ENCODE results near the gene EDEM1. TPM values are rescaled to one million over a fixed set of nuclear protein-coding genes. Genes with fewer than 3 reads are reported as not detected.

EDEM1 gene
- total and polyA plus RNA-seq, 3 donors from 2014 or later = 28.6 to 33.5 (median 30.3) TPM

GRCh38 chr3:5217824-5218595 is 30.5 kb downstream of the EDEM1 start:
- no peak overlapping the region for H3K4me3 ChIP-seq
- H3K36me3 ChIP-seq (ENCODE audit: low read depth, missing control alignments) = no peaks in the 10 kb centered on the region
- intact Hi-C loops (cut with DNase I; ENCODE audit: low total_unique reads) = no loop called here
- TF ChIP-seq CTCF (IDR thresholded peaks at IDR 0.05) (no peak), POLR2A (IDR thresholded peaks at IDR 0.05) (no peak)
- 75 to 76% methylated on average over 9 of the region's 9 CpGs for WGBS, 2 donors
- H3K27ac ChIP-seq = no peak overlapping the region
- no peaks in the 10 kb centered on the region for H3K9me3 ChIP-seq
- peak; percentile 21 for DNase-seq
- no peaks in the 10 kb centered on the region for H3K27me3 ChIP-seq
- no peaks in the 10 kb centered on the region for H3K4me1 ChIP-seq

- WGBS, 2 donors = 79% methylated on average over 5 of the region's 5 CpGs
- H3K4me1 ChIP-seq = no peaks in the 10 kb centered on the region
- no peaks in the 10 kb centered on the region for H3K27me3 ChIP-seq
- no peak overlapping the region for H3K4me3 ChIP-seq
- no peaks in the 10 kb centered on the region for H3K36me3 ChIP-seq (ENCODE audit: low read depth, missing control alignments)
- intact Hi-C loops (cut with DNase I; ENCODE audit: low total_unique reads) = no loop called here
- no peaks in the 10 kb centered on the region for H3K9me3 ChIP-seq
- no peak for DNase-seq
- H3K27ac ChIP-seq = no peak overlapping the region
- TF ChIP-seq CTCF (IDR thresholded peaks at IDR 0.05) (no peak), POLR2A (IDR thresholded peaks at IDR 0.05) (no peak)
Observed at GRCh38 chr3:5218815-5219214, 31.3 kb downstream of the EDEM1 start.

- H3K9me3 ChIP-seq = no peaks in the 10 kb centered on the region
- no peaks in the 10 kb centered on the region for H3K27me3 ChIP-seq
- intact Hi-C loops (cut with DNase I; ENCODE audit: low total_unique reads) = no loop called here
- no peaks in the 10 kb centered on the region for H3K36me3 ChIP-seq (ENCODE audit: low read depth, missing control alignments)
- DNase-seq = no peak
- H3K4me3 ChIP-seq = no peak overlapping the region
- no peaks in the 10 kb centered on the region for H3K4me1 ChIP-seq
- 84 to 90% methylated on average over 4 of the region's 4 CpGs for WGBS, 2 donors
- TF ChIP-seq CTCF (IDR thresholded peaks at IDR 0.05) (no peak), POLR2A (IDR thresholded peaks at IDR 0.05) (no peak)
- no peak overlapping the region for H3K27ac ChIP-seq
Observed at GRCh38 chr3:5219216-5219615, 31.7 kb downstream of the EDEM1 start.

- Histone ChIP-seq H3K4me3 (no peak overlapping the region), H3K27ac (no peak overlapping the region), H3K36me3 (ENCODE audit: low read depth, missing control alignments) (no peaks in the 10 kb centered on the region), H3K9me3 (no peaks in the 10 kb centered on the region), H3K4me1 (no peaks in the 10 kb centered on the region), H3K27me3 (no peaks in the 10 kb centered on the region)
- 57 to 60% methylated on average over 5 of the region's 5 CpGs for WGBS, 2 donors
- intact Hi-C loops (cut with DNase I; ENCODE audit: low total_unique reads) = no loop called here
- TF ChIP-seq POLR2A (IDR thresholded peaks at IDR 0.05) (no peak), CTCF (IDR thresholded peaks at IDR 0.05) (no peak)
- no peak for DNase-seq
Observed at GRCh38 chr3:5220193-5220592, 32.7 kb downstream of the EDEM1 start.

Data from testis (tissue), 3 donors.